GM19395 (cell line): Measurements from ENCODE around the gene TTLL13.

Experiments used
- ATAC-seq: cut with Tn5 transposase; IDR thresholded peaks from one replicate; pipeline ENCODE4 v1.9.1; 2021; ENCODE audit warnings: mild to moderate bottlenecking, moderate library complexity; ENCODE audit not compliant: unreplicated experiment

The TTLL13 gene

DNA sequence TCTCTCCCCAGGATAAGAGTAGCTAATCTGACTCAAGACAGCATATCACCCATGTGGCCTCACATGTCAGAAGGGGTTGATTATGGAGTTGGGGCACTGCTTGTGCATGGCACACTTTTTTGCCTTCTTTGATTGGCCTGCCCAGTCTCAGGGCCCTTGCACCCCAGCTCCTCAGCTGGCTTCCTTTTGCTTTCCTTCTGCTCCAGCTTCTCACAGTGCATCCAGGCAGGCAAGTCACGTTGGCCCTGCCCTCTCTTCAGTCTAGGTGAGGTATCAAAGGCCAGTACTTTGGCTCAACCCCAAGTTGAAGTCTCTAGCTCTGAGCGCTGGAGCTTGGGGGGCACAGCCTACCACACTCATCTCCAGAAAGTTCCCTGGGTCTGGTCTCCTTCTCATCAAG lies 58.3 kb downstream of the TTLL13 start:
- ATAC-seq, result no peak

DNA sequence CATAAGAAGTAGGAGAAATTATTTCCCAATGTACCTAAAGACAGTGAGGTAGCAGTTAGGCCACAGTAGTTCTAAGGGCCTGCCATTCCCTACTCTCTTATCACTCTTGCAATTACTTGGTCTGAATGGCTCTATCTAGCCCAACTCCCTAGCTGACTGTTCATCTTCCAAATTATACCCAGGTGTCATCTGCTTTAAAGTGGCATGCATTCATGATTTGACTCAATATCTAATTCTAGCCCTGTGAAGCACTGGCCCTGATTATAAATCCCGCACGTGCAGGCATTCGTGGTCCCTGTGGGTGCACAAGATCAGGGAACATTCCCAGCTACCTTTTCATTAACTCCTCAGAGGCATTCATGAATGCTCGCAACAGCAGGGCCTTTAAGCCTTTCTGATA lies 59.7 kb downstream of the TTLL13 start:
- ATAC-seq, result no peak
